Muscle of back (tissue), 13 donors: Measurements from ENCODE around the gene TP53RK. TPM values are rescaled to one million over a fixed set of nuclear protein-coding genes. Genes with fewer than 3 reads are reported as not detected.

Experiments used
- DNase-seq, 3 donors: peaks; one replicate each; pipeline versions ENCODE4 v3.0.0 to v3.0.0-alpha.2; 2013
- long read RNA-seq, 9 donors: transcript quantifications; one replicate each; lab custom pipeline, GENCODE V29; 2026
- polyA plus RNA-seq, 10 donors: library from polyadenylated mRNA; unstranded; fragments of 120-200 nt; gene quantifications; one replicate each; pipeline ENCODE4 v1.2.1, GENCODE V29; 2013; ENCODE audit not compliant: insufficient read length in 10 of 10

The TP53RK gene
- polyA plus RNA-seq: 10 to 100 TPM in 8 of 10 donors, 1 to 10 TPM in 2; 9.3 to 12.5 (median 10.8) TPM
- long read RNA-seq, donor 1, transcript TP53RK-202 (2 exons, 3,515 nt): major isoform, 10 of 10 reads
- long read RNA-seq, donor 1, partial matches to known transcripts: 0 of 10 reads
- long read RNA-seq, donor 1, other reads (novel, unspliced or antisense): 0 of 10 reads
- long read RNA-seq, donor 2, transcript TP53RK-202 (2 exons, 3,515 nt): major isoform, 5 of 5 reads
- long read RNA-seq, donor 2, partial matches to known transcripts: 0 of 5 reads
- long read RNA-seq, donor 2, other reads (novel, unspliced or antisense): 0 of 5 reads
- long read RNA-seq, donor 3: 0 reads
- long read RNA-seq, donor 4, transcript TP53RK-202 (2 exons, 3,515 nt): major isoform, 7 of 7 reads
- long read RNA-seq, donor 4, partial matches to known transcripts: 0 of 7 reads
- long read RNA-seq, donor 4, other reads (novel, unspliced or antisense): 0 of 7 reads
- long read RNA-seq, donor 5, transcript TP53RK-202 (2 exons, 3,515 nt): major isoform, 15 of 21 reads
- long read RNA-seq, donor 5, partial matches to known transcripts: 5 of 21 reads
- long read RNA-seq, donor 5, other reads (novel, unspliced or antisense): 0 of 21 reads
- long read RNA-seq, donor 6, transcript TP53RK-202 (2 exons, 3,515 nt): major isoform, 9 of 9 reads
- long read RNA-seq, donor 6, partial matches to known transcripts: 0 of 9 reads
- long read RNA-seq, donor 6, other reads (novel, unspliced or antisense): 0 of 9 reads
- long read RNA-seq, donor 7, transcript TP53RK-202 (2 exons, 3,515 nt): major isoform, 11 of 12 reads
- long read RNA-seq, donor 7, partial matches to known transcripts: 0 of 12 reads
- long read RNA-seq, donor 7, other reads (novel, unspliced or antisense): 0 of 12 reads
- long read RNA-seq, donor 8, transcript TP53RK-202 (2 exons, 3,515 nt): major isoform, 6 of 6 reads
- long read RNA-seq, donor 8, partial matches to known transcripts: 0 of 6 reads
- long read RNA-seq, donor 8, other reads (novel, unspliced or antisense): 0 of 6 reads
- long read RNA-seq, donor 9: 0 reads

DNA sequence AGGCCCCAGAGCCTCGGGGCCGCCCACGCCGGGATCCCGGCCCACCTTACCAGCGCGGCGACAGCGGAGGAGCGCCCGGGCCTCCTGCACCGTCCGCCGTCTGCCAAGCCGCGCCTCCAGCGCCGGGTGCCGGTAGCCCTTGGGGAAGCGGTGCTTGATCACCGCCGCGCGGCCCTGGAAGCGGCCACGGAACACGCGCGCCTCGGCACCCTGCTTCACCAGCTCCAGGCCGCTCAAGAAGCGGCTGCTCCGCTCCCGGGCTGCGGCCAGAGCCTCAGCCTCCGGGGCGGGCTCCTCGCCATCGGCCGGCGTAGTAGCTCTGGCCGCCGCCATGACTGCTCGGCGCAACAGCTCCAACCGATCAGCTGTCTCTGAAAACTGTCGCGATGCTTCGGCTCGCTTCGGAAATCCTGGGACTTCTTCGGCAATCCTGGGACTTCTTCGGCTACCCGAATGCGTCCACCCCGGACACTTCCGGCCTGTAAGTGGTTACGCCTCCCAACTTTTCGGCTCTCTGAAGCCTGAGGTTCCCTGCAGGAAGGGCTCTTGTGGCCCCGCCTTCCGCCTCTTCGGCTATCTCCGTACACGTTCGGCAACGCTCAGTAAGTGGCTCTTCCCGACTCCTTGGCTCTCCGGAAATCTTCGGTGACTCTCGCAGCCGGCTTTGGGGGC lies at the start of gene TP53RK:
Gene TP53RK (minus strand): TSS at position 363 of the 672 bp plus-strand sequence. CDS start 30 bp downstream, at position 333.
- DNase-seq: peak; percentile 99 to 100 (median 100)

DNA sequence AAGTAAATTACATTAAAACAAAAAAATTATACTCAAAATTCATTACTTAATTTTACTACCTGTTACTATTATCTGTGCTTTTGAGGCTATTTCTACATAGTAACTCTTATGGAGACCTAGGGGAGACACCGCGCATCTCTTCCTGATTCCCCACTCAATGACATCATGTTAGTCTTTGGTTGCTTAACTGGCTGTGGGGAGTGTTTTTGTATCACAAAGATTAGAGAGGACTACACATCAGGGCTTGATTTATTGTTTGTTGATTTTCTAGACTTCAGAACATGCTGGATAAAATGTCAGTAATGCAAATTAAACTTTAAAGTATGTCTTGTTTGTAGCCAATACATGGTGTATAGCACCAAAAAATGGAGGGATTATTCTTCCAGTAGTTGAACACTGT lies 46.2 kb upstream of the TP53RK start:
- no peak for DNase-seq

DNA sequence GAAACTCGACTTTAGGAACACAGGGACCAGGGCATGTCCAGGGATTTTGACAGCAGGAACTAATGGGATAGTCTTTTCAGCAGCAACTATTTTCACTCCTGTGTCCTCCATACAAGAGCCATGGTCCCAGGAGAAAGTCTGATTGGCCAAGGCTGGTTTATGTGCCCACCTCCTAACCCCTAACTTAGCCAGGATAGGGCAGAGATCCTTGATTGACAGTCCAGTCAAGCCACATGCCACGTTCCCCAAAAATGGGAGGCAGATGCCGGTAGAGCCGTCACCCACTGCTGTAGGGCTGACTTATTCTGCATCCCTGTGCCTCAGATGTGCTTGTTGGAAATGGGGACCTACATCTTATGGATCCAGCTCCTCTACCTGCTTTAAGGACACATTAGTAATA lies 42.5 kb upstream of the TP53RK start:
- no peak for DNase-seq

DNA sequence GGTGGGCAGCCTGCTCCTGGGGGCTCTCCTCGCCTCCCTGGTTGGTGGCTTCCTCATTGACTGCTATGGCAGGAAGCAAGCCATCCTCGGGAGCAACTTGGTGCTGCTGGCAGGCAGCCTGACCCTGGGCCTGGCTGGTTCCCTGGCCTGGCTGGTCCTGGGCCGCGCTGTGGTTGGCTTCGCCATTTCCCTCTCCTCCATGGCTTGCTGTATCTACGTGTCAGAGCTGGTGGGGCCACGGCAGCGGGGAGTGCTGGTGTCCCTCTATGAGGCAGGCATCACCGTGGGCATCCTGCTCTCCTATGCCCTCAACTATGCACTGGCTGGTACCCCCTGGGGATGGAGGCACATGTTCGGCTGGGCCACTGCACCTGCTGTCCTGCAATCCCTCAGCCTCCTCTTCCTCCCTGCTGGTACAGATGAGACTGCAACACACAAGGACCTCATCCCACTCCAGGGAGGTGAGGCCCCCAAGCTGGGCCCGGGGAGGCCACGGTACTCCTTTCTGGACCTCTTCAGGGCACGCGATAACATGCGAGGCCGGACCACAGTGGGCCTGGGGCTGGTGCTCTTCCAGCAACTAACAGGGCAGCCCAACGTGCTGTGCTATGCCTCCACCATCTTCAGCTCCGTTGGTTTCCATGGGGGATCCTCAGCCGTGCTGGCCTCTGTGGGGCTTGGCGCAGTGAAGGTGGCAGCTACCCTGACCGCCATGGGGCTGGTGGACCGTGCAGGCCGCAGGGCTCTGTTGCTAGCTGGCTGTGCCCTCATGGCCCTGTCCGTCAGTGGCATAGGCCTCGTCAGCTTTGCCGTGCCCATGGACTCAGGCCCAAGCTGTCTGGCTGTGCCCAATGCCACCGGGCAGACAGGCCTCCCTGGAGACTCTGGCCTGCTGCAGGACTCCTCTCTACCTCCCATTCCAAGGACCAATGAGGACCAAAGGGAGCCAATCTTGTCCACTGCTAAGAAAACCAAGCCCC lies 36.2 kb upstream of the TP53RK start:
- DNase-seq: no peak

DNA sequence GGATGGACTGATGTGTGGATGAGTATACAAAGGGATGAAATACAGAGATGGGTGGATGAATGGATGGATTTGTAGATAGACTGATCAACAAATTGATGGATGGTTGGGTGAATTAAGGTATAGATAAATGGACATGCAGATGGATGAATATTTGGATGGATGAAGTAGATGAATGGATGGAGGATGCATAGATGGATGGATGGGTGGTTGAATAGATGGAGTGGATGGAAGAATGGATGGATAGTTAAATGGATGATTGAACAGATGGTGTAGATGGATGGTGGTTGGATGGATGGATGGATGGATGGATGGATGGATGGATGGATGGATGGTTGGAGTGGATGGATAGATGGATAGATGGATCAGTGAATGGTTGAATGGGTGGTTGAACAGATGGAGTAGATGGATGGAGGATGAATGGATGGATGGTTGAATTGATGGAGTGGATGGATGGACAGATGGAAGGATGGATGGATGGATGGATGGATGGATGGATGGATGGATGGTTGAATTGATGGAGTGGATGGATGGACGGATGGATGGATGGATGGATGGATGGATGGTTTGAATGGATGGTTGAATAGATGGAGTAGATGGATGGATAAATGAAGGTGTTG lies 35.2 kb upstream of the TP53RK start:
- no peak for DNase-seq

DNA sequence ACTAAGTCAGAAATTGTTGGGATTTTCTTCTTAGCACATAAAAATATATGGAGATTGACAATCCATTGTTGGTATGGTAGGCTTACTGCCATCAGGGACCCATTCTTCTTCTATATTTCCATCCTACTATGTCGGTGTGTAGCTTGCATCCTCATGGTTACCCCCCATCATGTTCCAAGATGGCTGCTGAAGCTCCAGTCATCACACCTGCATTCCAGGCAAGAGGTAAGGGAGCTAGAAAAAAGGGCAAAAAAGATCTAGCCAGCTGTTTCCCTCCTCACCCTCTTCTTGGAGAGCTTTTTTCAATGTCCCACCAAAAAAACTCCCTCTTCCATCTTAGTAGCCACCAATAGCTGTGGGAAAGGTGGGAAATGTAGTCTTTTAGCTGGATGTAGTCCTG lies 33.8 kb upstream of the TP53RK start:
- DNase-seq: no peak

DNA sequence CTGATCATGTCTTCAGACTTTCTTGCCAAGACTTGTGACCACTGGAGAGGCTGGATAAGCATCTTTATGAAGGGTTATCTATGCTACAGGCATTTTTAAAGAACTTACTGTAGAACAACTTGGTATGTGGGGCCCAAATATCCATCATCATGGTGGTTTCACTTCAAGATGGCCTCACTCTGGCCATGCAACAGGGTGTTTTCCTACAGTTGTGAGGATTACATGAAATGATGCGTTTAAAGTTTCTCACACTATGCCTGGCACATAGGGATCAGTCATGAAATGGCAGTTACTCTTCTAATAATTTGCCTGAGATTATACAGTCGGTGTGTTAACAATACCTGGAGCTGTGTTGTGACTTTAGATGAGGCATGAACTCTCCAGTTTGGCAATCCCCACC lies 33.2 kb upstream of the TP53RK start:
- no peak for DNase-seq

DNA sequence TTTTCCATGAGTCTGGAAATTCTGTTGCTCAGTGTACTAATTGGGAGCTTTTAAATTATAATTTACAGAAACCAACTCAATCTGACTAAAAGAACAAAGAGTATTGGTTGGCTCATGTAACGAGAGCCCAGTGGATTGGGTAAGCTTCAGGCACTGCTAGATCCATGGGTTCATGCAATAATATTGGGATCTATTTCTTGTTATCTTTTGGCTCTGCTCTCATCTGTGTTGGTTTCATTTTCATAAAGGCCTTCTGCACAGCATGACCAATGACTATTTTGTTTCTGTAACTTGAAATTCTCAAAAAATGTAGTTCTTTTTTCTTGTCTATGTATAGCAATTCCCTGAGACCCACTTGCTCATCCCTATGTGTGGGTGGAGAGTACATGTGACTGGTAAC lies 32.2 kb upstream of the TP53RK start:
- DNase-seq: no peak

DNA sequence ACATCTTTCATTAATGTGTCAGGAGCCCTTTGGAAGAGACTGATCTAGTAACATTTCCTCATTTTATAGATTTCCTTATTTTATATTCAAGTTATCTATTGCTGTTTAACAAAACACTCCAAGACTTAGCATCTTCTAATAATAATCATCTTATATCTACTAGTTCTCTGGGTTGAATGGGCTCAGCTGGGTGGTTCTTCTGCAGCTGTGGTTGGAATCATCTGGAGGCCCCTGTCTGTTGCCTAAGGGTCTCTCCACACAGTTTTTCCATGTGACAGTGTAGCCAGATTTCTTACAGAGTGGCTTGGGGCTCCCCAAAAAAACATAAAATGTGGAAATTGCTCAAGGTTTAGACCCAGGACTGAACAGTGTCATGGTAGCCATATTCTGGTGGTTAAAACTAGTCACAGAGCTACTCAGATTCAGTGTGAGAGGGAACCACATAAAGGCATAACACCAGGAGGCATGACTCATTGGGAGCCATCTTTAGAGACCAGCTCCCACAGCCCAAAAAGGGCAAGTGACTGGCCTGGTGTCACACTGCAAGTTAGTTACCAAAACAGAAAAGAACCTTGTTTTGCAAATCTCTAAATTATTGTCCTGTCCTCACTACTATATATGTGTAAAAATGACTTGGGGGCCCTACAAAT lies 31.7 kb upstream of the TP53RK start:
- DNase-seq: no peak

DNA sequence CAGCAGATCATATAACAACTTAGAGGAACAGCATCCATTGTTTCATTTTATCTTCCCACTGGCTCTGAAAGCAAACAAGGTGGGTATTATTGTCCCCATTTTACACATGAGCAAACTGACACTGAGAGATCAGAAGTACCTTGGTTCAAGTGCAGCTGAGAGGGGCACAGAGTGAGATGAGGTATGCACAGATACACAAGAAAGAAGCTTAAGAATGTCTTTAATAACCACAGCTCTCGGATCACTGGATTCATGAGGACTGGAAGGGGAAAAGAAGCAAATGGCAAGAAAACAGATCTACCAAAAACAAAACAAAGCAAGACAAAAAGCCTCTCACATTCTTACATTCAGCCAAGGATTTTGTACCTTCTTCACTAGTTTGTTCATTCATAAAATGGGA lies 30.8 kb upstream of the TP53RK start:
- DNase-seq: no peak

DNA sequence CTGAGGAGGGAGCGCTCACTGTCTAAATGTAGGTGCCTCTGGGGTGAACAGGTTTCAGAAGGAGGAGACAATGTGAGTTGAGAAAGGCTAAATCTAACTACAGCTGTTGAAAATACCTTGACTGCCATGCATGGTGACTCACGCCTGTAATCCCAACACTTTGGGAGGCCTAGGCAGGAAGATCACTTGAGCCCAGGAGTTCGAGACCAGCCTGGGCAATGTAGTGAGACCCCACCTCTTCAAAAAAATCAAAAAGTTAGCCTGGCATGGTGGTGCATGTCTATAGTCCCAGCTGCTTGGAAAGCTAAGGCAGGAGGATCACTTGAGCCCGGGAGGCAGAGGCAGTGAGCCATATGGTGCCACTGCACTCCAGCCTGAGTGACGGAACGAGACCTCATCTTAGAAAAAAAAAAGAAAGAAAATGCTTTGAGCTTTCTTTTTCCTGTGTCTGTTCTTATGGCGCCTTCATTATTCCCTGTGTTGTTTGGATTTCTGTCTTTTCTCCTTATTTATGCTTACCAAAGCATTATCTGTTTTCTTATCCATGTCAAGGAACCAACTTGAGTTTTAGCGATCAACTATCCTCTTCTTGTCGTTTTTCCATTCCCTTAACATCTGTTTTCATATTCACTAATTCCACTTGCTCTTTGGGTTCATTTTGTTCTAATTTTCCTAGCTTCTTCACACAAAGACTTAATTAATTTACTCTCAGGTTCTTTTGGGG lies 28.7 kb upstream of the TP53RK start:
- no peak for DNase-seq

DNA sequence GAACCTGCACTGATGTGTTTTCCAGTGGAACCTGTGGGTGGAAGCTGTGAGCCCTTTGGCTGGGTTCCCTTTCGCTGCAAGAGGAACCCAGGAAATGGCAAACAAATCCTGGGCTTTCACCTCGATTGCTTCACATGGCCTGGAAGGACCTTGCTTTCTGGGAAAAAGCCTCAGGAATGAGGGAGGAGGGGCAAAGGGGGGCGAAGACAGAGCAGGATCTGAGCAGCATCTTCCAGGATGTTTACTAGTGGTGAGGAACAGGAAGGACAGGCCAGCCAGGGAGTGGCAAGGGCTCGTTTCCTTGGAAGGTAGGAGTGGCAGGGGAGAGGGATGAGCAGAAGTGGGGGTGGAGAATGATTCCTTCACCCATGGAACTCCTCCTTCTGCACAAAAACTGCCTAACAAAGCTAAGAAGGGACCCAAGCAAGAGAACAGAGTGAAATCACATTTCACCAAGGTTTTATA lies 26.1 kb upstream of the TP53RK start:
- peak in 2 of 3 donors; percentile 13 to 52 for DNase-seq

DNA sequence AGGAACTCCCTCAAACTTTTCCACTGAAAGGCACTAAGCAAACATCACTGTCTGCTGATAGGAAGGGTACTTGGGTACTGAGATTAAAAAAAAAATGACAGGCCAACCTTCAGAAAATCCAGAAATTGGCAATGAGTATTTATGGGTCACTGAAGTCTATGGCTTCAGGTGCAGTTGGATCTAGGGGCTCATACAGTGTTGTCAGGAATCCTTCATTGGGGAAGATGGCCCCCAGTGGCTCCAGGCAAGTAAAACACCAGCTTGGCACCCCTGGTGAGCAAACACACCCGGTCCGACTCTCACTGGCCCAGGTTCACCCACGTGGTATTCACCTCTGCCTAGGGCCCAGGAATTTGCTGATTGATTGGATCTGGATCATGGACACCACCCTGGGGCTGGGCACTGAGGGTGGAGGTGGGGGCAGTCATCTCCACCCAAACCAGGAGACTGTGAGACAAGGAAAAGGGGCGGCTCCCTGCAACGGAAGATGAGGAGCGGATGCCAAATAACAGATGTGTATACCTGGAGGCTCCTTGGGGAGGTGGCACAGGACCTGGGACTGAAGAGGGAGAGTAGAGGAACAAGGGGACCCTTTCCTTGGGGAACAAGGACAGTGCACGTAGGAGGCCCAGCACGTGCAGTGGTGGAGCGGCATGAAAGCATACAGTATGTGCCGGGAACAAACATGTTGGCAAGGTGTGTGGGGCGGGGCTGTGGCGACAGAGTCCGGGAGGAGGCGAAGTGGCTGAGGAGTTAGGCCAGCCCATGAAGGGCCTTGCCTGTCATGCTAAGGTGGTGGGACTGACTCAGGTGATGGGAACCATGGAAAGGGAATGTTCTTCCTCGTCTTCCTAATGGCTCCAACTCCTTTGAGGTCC lies 25.0 kb upstream of the TP53RK start:
- DNase-seq: no peak

DNA sequence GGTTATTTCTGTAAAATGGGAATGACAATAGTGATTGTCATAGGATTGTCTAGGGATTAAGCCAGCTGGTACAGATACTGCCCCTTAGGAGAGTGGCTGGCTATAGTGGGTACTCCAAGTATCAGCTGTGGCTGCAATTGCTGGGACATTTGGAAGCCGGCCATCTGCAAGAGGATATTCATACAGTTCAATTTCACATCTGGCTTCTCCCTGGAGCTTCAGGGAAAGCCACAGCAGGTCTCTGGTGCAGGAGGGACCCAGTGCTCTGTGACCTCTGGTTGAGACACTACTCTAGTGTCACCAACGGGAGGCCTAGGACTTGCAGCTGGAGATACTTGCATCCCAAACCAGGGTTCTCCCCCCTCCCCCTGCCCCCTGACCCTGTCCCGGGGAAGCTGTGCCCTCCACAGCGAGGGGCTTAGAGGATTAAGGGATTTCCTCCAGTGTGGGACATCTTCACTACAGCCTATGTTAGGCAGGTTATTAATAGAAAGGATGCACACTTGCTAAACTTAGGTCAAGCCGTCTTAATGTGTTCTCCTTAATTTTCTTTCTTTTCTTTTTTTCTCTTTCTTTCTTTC lies 22.9 kb upstream of the TP53RK start:
- DNase-seq: peak in 1 of 3 donors; percentile 27

DNA sequence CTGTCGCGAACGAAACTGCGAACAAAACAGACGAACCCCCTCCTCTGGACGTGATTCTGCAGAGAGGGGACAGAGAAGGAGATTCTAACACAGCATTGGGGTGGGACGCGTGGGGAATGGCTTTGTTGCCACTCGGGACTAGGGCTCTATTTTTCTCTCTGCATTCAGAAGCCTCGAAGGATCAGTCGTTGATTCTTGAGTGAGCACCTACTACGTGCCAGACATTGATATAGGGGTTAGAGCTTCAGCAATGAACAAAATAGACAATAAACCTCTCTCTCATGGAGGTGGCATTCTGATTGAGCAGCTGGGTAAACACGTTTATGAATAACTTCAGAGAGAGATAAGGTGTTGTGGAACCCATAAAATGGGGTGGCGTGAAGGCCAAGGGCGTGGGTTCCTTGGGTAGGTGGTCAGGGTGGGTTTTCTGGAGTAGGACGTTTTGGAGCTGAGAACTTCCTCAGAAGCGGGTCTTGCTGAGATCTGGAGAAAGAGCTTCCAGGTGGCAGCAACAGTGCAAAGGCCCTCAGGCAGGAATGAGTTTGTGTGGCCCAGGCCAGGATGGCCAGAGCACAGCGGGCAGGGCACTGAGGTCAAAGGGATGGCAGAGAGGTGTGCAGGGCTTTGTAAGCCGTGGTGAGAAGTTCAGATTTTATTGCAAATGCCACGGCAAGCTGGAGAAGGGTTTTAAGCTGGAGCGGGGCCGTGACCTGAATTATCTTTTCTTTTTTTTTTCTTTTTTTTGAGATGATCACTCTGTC lies 21.1 kb upstream of the TP53RK start:
- DNase-seq: no peak

DNA sequence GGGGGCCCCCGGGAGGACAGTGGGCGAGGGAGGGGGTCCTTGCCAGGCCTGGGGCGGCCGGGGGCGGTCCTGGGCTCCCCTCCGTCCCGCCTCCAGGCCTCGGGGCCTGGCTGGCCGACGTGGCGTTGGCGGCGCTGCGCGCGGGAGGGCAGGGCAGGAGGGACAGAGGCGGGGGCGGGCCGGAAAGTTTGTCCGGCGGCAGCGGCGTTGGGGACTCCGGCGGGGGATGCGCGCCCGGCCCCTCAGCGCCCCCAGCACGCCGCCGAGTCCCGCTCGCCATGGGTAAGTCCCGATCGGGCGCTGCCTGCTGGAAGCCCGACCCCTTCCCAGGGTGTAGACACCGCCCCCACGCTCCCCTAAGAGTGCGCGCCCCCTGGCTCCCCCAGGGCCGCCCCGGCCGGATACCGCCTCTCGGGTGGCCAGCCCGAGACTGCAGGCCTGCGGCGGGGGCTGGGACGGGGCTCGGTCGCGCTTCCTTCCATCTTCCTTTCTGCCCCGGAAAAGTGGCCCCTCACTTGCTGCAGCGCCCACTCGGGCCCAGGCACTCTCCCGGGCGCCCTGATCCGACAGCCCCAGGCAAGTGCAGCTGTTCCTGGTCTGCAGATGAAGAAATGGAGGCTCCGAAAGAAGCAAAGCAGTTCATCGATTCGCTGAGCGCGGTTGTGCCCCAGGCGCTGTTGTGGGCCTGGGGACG lies 20.4 kb upstream of the TP53RK start, which contains the start of gene SLC2A10:
Gene SLC2A10 (plus strand): TSS at position 191 of the 694 bp plus-strand sequence. CDS start 88 bp downstream, at position 279.
- DNase-seq: peak; percentile 52 to 91 (median 81)
